Loucy (cell line): ENCODE measurements around the gene LIM2.

ENCODE experiments used
- CTCF ChIP-seq: fragments of 200-600 bp; sonication (generic); conservative IDR thresholded peaks from 2 replicates; pipeline ENCODE4 v1.5.1; 2014; ENCODE audit warnings: mild to moderate bottlenecking, antibody characterized with exemption, low read length
- EZH2phosphoT487 ChIP-seq: fragments of 200-600 bp; IDR thresholded peaks from 2 replicates; pipeline ENCODE4 v1.6.1; 2018; ENCODE audit warnings: antibody characterized with exemption, mild to moderate bottlenecking, moderate library complexity, borderline replicate concordance

DNA sequence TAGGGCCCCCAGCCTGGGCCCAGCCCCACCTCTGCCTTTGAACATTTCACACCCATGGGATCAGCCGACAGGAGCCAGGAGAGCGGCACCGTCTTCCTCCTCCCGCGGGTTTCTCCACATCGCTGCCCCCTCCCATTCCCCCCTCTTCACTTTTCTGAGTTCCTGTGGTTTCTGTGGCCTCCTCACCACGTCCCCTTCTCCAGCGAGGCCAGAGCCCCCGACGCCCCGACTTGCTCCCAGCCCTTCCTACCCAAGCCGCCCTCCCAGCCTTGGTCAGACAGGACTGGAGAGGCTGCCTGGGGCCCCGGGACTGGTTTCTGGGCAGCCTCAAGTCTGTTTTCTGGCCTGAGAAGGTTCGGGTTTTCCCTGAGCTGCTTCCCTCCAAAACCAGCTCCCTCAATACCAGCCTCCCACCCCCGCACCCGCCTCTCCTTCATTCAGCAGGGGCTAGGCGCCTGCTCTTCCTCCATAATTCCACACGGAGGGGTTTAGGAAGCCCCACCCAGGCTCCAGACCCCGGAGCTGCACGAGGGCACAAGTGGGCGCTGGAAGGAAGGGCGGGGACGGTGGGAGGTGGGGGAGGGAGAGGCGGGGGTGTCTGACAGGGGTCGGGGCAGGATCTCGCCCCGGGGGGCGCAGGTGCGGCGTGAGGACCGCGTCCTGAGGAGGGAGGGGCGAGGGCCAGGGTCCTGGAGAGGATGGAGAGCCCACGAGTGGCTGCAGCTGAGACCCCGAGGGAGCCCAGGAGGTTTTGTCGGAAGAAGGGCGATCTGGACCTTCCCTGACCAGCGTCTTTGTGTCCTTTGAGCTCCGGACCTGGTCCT lies 33.7 kb upstream of the LIM2 start:
- TF ChIP-seq CTCF (no peak), EZH2phosphoT487 (no peak)
